Testis (tissue), 3 donors: ENCODE results near the gene GSTM4. TPM values are rescaled to one million over a fixed set of nuclear protein-coding genes. Genes with fewer than 3 reads are reported as not detected.
A peak's percentile ranks its signal among the peaks of the same experiment; 100 is the strongest.

Experiments
- DNase-seq: peaks from one replicate; pipeline ENCODE4 v3.0.0-alpha.2; 2019
- H3K27ac ChIP-seq, 2 donors: fragments of 200-600 bp; sonication (generic); one replicate each; pipeline ENCODE4 v1.5.1; 2019
- H3K27me3 ChIP-seq: fragments of 200-600 bp; sonication (generic); one replicate; pipeline ENCODE4 v1.5.1; 2019
- H3K36me3 ChIP-seq: fragments of 200-600 bp; sonication (generic); one replicate; pipeline ENCODE4 v1.5.1; 2017; ENCODE audit warnings: low read depth; ENCODE audit errors: missing control alignments
- H3K4me1 ChIP-seq: fragments of 200-600 bp; sonication (generic); one replicate; pipeline ENCODE4 v1.5.1; 2019
- H3K4me3 ChIP-seq, 2 donors: fragments of 200-600 bp; sonication (generic); one replicate each; pipeline ENCODE4 v1.5.1; 2017 to 2019
- H3K9me3 ChIP-seq: fragments of 200-600 bp; sonication (generic); one replicate; pipeline ENCODE4 v1.5.1; 2017
- CTCF ChIP-seq, 3 experiments: fragments of 450-650 bp in 2 of 3; fragments of 200-600 bp in 1 of 3; sonication (generic) in 1 of 3; IDR thresholded peaks; one replicate each; pipeline ENCODE4 v1.5.1; 2016 to 2019; ENCODE audit warnings: antibody characterized with exemption in 3 of 3, mild to moderate bottlenecking in 2 of 3, moderate library complexity in 1 of 3
- POLR2A ChIP-seq: fragments of 450-650 bp; IDR thresholded peaks from one replicate; pipeline ENCODE4 v1.6.1; 2017; ENCODE audit warnings: antibody characterized with exemption, mild to moderate bottlenecking, moderate library complexity
- WGBS, 2 donors: methylation state at CpG; one replicate each; pipeline ENCODE4 v1.1.5; 2018; 5-methylcytosine and 5-hydroxymethylcytosine counted together
- intact Hi-C: fragments of 100-400 bp; cut with DNase I; formaldehyde crosslinking; loops from one replicate; pipeline ENCODE4 v1.15.1; 2023; ENCODE audit warnings: low total_unique reads
- polyA plus RNA-seq: library from polyadenylated mRNA; stranded (reverse); fragments of 350-450 nt; fragmentation: Illumina TruSeq; extraction: RNeasy Lipid Tissue Mini Kit (QIAGEN cat#74804); gene quantifications from one replicate; pipeline ENCODE4 v1.2.3, GENCODE V29; 2014; ENCODE audit warnings: low read depth, low replicate concordance; ENCODE audit not compliant: insufficient read depth
- total RNA-seq, 2 donors: library from RNA; depleted of rRNA; stranded (reverse); fragments of >200 nt; gene quantifications; one replicate each; pipeline ENCODE4 v1.2.3, GENCODE V29; 2016

The GSTM4 gene
- total and polyA plus RNA-seq, 3 donors from 2014 or later, result 42.0 to 61.8 (median 58.6) TPM

- H3K4me3 ChIP-seq, result no peak overlapping the region
- peaks cover 29% of the 10 kb centered on the region for H3K4me1 ChIP-seq
- no peaks in the 10 kb centered on the region for H3K36me3 ChIP-seq
- WGBS, 2 donors, result 62 to 67% methylated on average over 6 to 16 of the region's 16 CpGs
- no peak for DNase-seq
- no peaks in the 10 kb centered on the region for H3K27me3 ChIP-seq
- intact Hi-C loops, result loop anchor here (10.0 kb wide), 1 partner anchor 353 kb away; the partner anchor contains the start of gene AHCYL1
- H3K27ac ChIP-seq, result peak overlapping the region; percentile 2 to 76
- H3K9me3 ChIP-seq, result no peaks in the 10 kb centered on the region
- TF ChIP-seq POLR2A (no peak), CTCF (IDR thresholded peaks at IDR 0.05) (no peak)
Measured at GRCh38 chr1:109631513-109632505, 24.1 kb upstream of the GSTM4 start.

DNA sequence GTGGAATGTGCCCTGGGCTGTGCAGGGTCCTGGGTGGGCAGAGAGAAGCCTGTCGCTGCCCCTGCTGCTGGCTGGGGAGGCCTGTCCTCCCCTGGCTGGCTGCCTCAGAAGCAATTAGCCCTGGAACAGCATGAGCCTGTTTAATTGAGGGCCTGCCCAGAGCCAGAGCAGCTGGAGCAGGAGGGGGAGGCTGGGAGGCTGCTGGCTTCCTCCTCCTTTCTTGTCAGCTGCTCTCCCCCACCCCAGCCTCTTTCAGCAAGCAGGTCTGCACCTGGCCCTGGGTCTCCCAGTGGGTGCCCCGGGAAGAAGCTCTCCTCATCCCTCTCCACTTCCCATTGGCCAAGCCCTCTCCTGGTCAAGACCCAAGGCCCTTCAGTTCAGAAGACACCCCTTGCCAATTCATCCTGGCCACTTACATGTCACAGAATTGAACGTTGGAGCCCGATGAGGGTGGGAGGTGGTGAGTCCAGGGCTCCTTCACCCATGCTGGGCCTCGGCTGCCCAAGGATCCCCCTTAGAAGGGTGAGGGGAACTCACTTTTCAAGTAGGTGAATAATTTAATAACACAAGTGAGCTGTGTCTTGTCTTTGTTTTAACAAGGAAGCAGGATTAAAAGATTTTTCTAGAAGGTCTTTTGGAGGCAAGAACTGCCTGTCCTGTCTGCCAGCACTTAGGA is 23.1 kb upstream of the GSTM4 start:
- no peaks in the 10 kb centered on the region for H3K9me3 ChIP-seq
- no peaks in the 10 kb centered on the region for H3K36me3 ChIP-seq
- peak; percentile 86 for DNase-seq
- TF ChIP-seq POLR2A (no peak), CTCF (IDR thresholded peaks at IDR 0.05) (no peak)
- intact Hi-C loops, result loop anchor here (10.0 kb wide), 1 partner anchor 352 kb away; the partner anchor contains the start of gene AHCYL1
- H3K27ac ChIP-seq, result peak overlapping the region; percentile 76 to 86
- no peaks in the 10 kb centered on the region for H3K27me3 ChIP-seq
- WGBS, 2 donors, result 30 to 41% methylated on average over 5 of the region's 5 CpGs
- peaks cover 30% of the 10 kb centered on the region for H3K4me1 ChIP-seq
- no peak overlapping the region for H3K4me3 ChIP-seq

DNA sequence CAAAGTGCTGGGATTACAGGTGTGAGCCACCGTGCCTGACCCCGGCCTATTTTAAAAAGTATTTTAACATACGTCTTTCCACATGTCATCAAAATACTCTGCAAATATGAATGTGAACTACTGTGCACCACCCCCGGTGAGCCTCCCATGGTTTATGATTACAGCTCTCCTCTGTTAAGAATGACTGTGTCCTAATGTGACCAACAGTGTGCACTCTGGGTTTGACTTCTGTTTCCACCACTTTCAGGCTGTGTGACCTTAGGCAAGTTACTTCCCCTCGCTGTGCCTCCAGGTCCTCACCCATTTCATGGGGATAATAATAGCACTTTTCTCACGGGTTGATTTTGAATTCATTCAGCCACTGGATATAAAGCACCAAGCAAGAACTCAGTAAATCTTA is 21.6 kb upstream of the GSTM4 start:
- H3K27me3 ChIP-seq, result no peaks in the 10 kb centered on the region
- H3K27ac ChIP-seq, result no peak overlapping the region
- peaks cover 30% of the 10 kb centered on the region for H3K4me1 ChIP-seq
- TF ChIP-seq POLR2A, result no peak
- TF ChIP-seq CTCF (IDR thresholded peaks at IDR 0.05), result no peak
- no peak for DNase-seq
- intact Hi-C loops, result loop anchor here (10.0 kb wide), 1 partner anchor 351 kb away; the partner anchor contains the start of gene AHCYL1
- 87 to 90% methylated on average over 5 to 6 of the region's 6 CpGs for WGBS, 2 donors
- H3K4me3 ChIP-seq, result no peak overlapping the region
- H3K9me3 ChIP-seq, result no peaks in the 10 kb centered on the region
- no peaks in the 10 kb centered on the region for H3K36me3 ChIP-seq

DNA sequence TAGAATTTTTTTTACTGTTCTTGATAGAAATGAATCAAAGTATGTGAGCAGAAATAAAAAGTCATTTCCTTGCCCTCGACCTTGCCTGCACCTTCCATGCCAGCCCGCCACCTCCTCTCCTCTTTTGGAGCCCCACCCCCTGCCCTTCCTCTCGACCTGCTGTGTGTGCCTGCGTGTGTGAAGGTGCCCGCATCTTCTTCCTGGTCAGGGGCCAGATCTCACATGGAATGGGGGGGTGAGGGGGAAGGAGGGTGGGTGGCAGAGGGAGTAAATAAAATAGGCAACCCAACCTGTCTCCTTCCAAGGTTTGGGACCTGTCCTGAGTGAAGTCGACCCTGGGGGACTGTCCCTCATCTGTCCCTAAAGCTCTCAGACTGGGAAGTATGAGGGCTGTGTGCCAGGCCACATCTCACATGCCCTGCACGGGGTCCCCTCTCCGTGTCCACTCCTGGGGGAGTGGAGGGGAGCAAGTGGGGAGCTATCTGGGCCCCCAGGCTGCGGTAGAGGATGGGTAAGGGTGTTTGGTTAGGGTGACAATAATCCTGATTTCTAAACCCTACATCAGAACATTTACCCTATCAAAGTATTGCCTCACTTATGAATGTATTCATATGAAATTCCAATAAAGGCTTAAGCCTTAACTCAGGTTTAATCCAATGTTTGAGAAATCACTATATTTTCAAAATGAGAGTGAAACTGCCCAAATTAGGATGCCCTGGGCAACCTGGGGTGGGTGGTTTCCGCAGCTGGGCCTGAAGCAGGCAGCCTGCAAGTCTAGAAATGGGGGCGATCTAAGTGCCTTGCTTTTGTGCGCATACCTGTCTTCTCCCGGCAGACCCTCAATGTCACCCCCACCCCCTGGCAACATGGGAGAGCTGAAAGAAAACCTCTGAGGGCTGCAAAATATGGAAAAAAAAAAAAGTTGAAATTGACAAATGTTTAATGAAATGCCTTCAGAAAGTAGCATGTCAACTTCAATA is 20.8 kb upstream of the GSTM4 start:
- Histone ChIP-seq H3K4me3 (no peak overlapping the region), H3K9me3 (no peaks in the 10 kb centered on the region), H3K36me3 (no peaks in the 10 kb centered on the region), H3K27me3 (no peaks in the 10 kb centered on the region), H3K27ac (no peak overlapping the region), H3K4me1 (peaks cover 35% of the 10 kb centered on the region)
- WGBS, 2 donors, result 81 to 84% methylated on average over 13 of the region's 13 CpGs
- no peak for TF ChIP-seq CTCF (IDR thresholded peaks at IDR 0.05)
- TF ChIP-seq POLR2A, result no peak
- no peak for DNase-seq
- intact Hi-C loops, result loop anchor here (5.0 to 10.0 kb wide), 2 partner anchors 88 to 350 kb away; partner anchors contain the start of genes AHCYL1 and GNAI3
